GM21515 (cell line): ENCODE results near the gene FAM177A1.
"Not testable (repeated sequence)": the region's sequence is repeated elsewhere in the genome, so short reads cannot be mapped to it uniquely, and the experiment has no call there.

Experiments
- ATAC-seq: cut with Tn5 transposase; IDR thresholded peaks from one replicate; pipeline ENCODE4 v1.9.1; 2021; ENCODE audit not compliant: unreplicated experiment

The FAM177A1 gene

GRCh38 chr14:35061113-35061791, 15.2 kb downstream of the FAM177A1 start:
- not testable (repeated sequence) for ATAC-seq

GRCh38 chr14:35065731-35066130, 19.7 kb downstream of the FAM177A1 start:
- not testable (repeated sequence) for ATAC-seq

GRCh38 chr14:35068238-35069012, 22.4 kb downstream of the FAM177A1 start:
- no peak for ATAC-seq

GRCh38 chr14:35072226-35072625, 26.2 kb downstream of the FAM177A1 start:
- ATAC-seq = no peak

GRCh38 chr14:35073486-35073885, 27.4 kb downstream of the FAM177A1 start:
- no peak for ATAC-seq

- no peak for ATAC-seq
Observed at GRCh38 chr14:35078082-35078481, 32.0 kb downstream of the FAM177A1 start.

- no peak for ATAC-seq
Observed at GRCh38 chr14:35079742-35080141, 33.7 kb downstream of the FAM177A1 start.

- ATAC-seq = no peak
Observed at GRCh38 chr14:35083530-35084150, 37.6 kb downstream of the FAM177A1 start.

GRCh38 chr14:35085441-35085840, 39.4 kb downstream of the FAM177A1 start:
- ATAC-seq = no peak

- no peak for ATAC-seq
Observed at GRCh38 chr14:35088514-35088913, 42.4 kb downstream of the FAM177A1 start.

- not testable (repeated sequence) for ATAC-seq
Observed at GRCh38 chr14:35094645-35095044, 48.6 kb downstream of the FAM177A1 start.

- ATAC-seq = no peak
Observed at GRCh38 chr14:35107866-35108265, 61.8 kb downstream of the FAM177A1 start.

- no peak for ATAC-seq
Observed at GRCh38 chr14:35112641-35113040, 66.6 kb downstream of the FAM177A1 start.

GRCh38 chr14:35113308-35113950, 67.4 kb downstream of the FAM177A1 start:
- ATAC-seq = no peak

GRCh38 chr14:35114036-35114435, 68.0 kb downstream of the FAM177A1 start:
- ATAC-seq = no peak

- no peak for ATAC-seq
Observed at GRCh38 chr14:35116242-35116641, 70.2 kb downstream of the FAM177A1 start.

GRCh38 chr14:35117112-35117511, 71.0 kb downstream of the FAM177A1 start:
- no peak for ATAC-seq

GRCh38 chr14:35121026-35121886, 75.2 kb downstream of the FAM177A1 start:
- no peak for ATAC-seq

GRCh38 chr14:35121887-35122695, 76.0 kb downstream of the FAM177A1 start, which contains the start of the genes PPP2R3C and PRORP:
Gene PPP2R3C, minus strand, starts transcription at chr14:35121990. Its CDS starts 31 bp downstream, at chr14:35121959.
Gene PRORP, plus strand, starts transcription at chr14:35122552. Its CDS starts 694 bp downstream, at chr14:35123246.
- ATAC-seq = peak; percentile 89
